HEK293T (cell line): Measurements from ENCODE around the gene GLTPD2.

Source experiments
- BHLHE40 ChIP-seq: fragments of 450-650 bp; IDR thresholded peaks from 2 replicates; pipeline ENCODE4 v1.6.1; 2016; ENCODE audit warnings: mild to moderate bottlenecking, moderate library complexity, borderline replicate concordance
- CTBP1 ChIP-seq: fragments of 450-650 bp; IDR thresholded peaks from 2 replicates; pipeline ENCODE4 v1.6.1; 2016; ENCODE audit warnings: borderline replicate concordance
- LEF1 ChIP-seq: fragments of 450-650 bp; IDR thresholded peaks from 2 replicates; pipeline ENCODE4 v1.6.1; 2017; ENCODE audit warnings: mild to moderate bottlenecking, borderline replicate concordance
- NFRKB ChIP-seq: fragments of 450-650 bp; IDR thresholded peaks from 2 replicates; pipeline ENCODE4 v1.6.1; 2016; ENCODE audit warnings: mild to moderate bottlenecking, moderate library complexity
- SP1 ChIP-seq: fragments of 450-650 bp; IDR thresholded peaks from 2 replicates; pipeline ENCODE4 v1.6.1; 2017
- TARDBP ChIP-seq: fragments of 450-650 bp; IDR thresholded peaks from 2 replicates; pipeline ENCODE4 v1.6.1; 2016
- ZNF384 ChIP-seq: fragments of 450-650 bp; IDR thresholded peaks from 2 replicates; pipeline ENCODE4 v1.6.1; 2016

DNA sequence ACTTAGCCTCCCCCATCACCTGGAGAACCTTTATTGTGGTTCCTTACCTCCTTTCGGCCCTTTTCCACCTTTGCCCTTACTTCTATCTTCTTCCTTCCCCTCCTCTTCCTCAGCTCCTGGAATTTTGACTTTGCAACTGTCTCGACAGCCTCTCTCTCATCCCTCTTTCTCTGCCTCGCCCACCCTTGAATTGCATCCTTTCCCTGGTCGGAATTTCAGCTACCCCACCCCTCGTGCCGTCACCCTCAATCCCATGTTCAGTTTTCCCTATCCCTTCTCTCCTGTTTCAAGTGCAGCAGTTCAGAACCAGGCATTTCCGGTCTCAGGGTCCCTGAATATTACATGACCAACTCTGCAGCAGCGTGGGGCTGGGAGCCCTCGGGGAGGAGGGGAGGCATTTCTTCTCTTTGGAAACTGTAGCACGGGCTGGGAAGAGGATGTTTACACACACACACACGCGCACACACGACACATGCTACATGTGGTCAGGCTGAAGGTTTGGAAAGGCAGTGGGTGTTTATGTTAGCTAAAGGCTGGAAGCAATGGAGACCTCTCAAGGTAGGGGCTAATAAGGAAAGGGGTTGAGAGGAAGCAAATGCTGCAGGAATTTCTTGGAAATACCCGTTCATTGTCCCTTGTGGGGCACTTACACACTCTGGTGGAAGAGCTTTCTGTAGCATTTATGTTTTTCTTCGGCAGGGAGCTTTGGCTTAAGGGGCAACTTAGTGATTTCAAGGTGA, 45.3 kb downstream of the GLTPD2 start:
- TF ChIP-seq BHLHE40 = no peak
- no peak for TF ChIP-seq TARDBP
- TF ChIP-seq SP1 = no peak
- no peak for TF ChIP-seq LEF1
- TF ChIP-seq ZNF384 = no peak
- no peak for TF ChIP-seq NFRKB
- no peak for TF ChIP-seq CTBP1
